ENCODE results near the gene TRIP6. TPM values are rescaled to one million over a fixed set of nuclear protein-coding genes. Genes with fewer than 3 reads are reported as not detected.

TRIP6 gene
- total RNA-seq, 4 donors from 2014 or later, result 64.5 to 122 (median 109) TPM

DNA sequence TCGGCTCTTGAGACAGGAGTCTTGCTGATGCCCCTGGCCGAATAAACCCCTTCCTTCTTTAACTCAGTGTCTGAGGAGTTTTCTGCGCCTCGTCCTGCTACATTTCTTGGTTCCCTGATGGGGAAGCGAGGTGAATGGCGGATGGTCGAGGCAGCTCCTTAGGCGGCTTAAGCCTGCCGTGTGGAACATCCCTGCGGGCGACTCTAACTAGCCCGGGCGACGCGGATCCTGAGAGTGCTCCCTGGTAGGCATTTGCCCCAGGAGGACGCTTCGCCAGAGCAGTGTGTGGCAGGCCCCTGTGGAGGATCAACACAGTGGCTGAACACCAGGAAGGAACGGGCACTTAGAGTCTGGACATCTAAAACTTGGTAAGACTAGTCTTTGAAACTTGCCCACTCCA is 27.8 kb upstream of the TRIP6 start:
- Histone ChIP-seq H3K27ac (no peak overlapping the region), H3K4me3 (replicated peaks in 1 of 3) (no peak overlapping the region), H3K27me3 (no peaks in the 10 kb centered on the region), H3K36me3 (no peaks in the 10 kb centered on the region), H3K9me3 (no peaks in the 10 kb centered on the region), H3K4me1 (peaks cover 7 to 8% of the 10 kb centered on the region in 2 donors)
- intact Hi-C loops (cut with DNase I), result no loop called here
- TF ChIP-seq, protein P1, sequence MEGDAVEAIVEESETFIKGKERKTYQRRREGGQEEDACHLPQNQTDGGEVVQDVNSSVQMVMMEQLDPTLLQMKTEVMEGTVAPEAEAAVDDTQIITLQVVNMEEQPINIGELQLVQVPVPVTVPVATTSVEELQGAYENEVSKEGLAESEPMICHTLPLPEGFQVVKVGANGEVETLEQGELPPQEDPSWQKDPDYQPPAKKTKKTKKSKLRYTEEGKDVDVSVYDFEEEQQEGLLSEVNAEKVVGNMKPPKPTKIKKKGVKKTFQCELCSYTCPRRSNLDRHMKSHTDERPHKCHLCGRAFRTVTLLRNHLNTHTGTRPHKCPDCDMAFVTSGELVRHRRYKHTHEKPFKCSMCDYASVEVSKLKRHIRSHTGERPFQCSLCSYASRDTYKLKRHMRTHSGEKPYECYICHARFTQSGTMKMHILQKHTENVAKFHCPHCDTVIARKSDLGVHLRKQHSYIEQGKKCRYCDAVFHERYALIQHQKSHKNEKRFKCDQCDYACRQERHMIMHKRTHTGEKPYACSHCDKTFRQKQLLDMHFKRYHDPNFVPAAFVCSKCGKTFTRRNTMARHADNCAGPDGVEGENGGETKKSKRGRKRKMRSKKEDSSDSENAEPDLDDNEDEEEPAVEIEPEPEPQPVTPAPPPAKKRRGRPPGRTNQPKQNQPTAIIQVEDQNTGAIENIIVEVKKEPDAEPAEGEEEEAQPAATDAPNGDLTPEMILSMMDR (IDR thresholded peaks at IDR 0.05), result no peak
- no peak for TF ChIP-seq POLR2A (IDR thresholded peaks at IDR 0.05)
- DNase-seq, result no peak
- 91 to 93% methylated on average over 18 of the region's 18 CpGs for WGBS, 2 donors

DNA sequence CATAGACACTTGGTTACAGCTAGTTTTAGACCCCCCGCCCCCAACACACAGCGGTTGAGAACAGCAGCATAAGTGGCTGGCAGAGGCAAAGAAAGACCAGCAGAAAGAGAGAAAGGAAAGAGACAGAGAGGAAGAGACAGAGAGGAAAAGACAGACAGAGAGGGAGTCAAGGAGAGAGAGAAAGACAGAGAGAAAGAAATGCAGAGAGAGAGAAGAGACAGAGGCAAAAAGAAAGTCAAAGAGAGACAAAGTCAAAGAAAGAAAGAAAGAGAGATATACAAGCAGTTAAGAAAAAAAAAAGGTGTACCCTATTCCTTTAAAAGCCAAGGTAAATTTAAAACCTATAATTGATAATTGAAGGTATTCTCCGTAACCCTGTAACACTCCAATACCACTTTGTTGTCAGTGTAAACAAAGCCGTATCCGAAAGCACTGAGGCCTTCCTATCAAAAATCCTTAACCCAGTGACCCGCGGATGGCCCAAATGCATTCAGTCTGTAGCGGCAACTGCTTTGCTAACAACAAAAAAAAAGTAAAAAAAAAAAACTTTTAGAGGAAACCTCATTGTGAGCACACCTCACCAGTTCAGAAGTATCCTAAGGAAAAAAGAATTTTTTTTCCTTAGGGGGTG is 26.6 kb upstream of the TRIP6 start:
- intact Hi-C loops (cut with DNase I), result no loop called here
- TF ChIP-seq POLR2A (IDR thresholded peaks at IDR 0.05), result no peak
- TF ChIP-seq, protein P1 (IDR thresholded peaks at IDR 0.05), result no peak
- no peaks in the 10 kb centered on the region for H3K27me3 ChIP-seq
- H3K27ac ChIP-seq, result no peak overlapping the region
- no peak for DNase-seq
- no peaks in the 10 kb centered on the region for H3K9me3 ChIP-seq
- peaks cover 7 to 8% of the 10 kb centered on the region in 2 donors for H3K4me1 ChIP-seq
- WGBS, 2 donors, result 56 to 57% methylated on average over 8 of the region's 8 CpGs
- H3K36me3 ChIP-seq, result no peaks in the 10 kb centered on the region
- H3K4me3 ChIP-seq (replicated peaks in 1 of 3), result no peak overlapping the region

DNA sequence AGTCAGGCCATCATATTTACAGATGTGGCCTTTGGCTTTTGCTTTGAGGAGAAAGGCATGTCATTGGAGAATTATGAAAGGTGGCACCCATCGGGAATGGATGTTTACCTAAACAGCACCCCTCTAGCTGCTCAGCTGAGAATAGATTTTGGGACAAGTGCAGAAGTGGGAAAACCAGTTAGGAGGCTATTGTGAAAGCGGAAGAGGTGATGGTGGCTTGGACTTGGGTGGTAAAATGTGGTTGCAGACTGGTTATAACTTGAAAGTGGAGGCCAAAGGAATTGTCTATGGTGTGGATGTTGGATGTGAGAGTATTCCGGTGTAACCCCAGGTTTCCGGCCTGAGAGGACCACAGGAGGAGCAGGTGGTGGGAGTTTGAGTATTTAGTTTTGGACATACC is 19.8 kb upstream of the TRIP6 start:
- H3K9me3 ChIP-seq, result no peaks in the 10 kb centered on the region
- DNase-seq, result no peak
- no peaks in the 10 kb centered on the region for H3K36me3 ChIP-seq
- H3K27me3 ChIP-seq, result no peaks in the 10 kb centered on the region
- intact Hi-C loops (cut with DNase I), result no loop called here
- TF ChIP-seq, protein P1 (IDR thresholded peaks at IDR 0.05), result no peak
- no peak overlapping the region for H3K27ac ChIP-seq
- H3K4me3 ChIP-seq (replicated peaks in 1 of 3), result no peak overlapping the region
- H3K4me1 ChIP-seq, result peaks cover 7% of the 10 kb centered on the region in 2 donors
- WGBS, 2 donors, result 93 to 94% methylated on average over 4 of the region's 4 CpGs

DNA sequence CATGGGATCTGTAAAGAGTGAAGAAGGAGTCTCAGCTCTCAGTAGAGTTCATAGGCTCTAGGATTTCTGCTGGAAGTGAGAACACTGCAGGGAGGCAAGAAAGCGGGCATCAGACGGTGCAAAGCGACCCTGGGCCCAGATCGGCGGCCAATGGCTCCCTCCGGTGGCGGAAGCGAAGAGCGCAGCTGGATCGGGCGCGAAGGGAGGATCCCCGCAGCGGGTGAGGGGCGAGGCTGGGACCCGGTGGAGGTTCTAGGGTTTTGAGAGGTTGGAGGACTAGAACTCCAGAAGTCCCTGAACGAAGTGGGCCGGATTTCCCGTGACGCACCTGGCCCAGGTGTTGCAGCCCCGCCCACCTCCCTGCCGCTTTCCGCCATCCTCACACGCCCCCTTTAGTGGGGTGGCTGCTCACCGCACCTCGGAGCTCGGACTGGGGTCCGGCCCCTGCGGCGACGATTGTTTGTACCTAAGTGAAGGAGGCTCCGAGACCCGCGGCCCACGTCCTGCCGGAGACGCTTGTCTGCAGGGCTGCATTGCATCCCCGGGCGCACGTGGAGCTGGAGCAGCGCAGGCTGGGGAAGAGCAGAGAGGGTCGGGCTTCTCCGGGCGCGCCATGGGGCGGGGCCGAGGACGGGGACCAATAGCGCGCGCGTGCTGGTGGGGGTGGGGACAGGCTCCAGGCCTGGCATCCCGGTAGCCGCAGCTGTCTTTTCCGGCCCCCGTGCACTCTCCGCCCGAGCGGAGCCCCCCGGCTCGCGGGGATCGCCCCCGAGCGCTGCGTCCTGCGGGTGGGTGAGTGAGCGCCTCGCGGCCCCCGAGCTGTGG is 14.9 kb upstream of the TRIP6 start, which contains the start of gene SLC12A9:
Gene SLC12A9 (plus strand): TSS at position 666 of the 825 bp plus-strand sequence. CDS start 1,485 bp downstream, outside the sequence.
- WGBS, 2 donors, result 0 to 2% methylated on average over 7 to 22 of the region's 71 CpGs
- no peaks in the 10 kb centered on the region for H3K9me3 ChIP-seq
- no peaks in the 10 kb centered on the region for H3K36me3 ChIP-seq
- peak in 1 of 2 donors; percentile 62 for TF ChIP-seq POLR2A (IDR thresholded peaks at IDR 0.05)
- TF ChIP-seq, protein P1 (IDR thresholded peaks at IDR 0.05), result peak; percentile 81 to 94 (median 90)
- H3K27me3 ChIP-seq, result no peaks in the 10 kb centered on the region
- intact Hi-C loops (cut with DNase I), result loop anchor here (2.0 to 10.0 kb wide), 2 partner anchors 53 to 147 kb away; partner anchors contain the start of gene POP7
- H3K4me1 ChIP-seq, result peaks cover 7 to 16% of the 10 kb centered on the region in 2 donors
- H3K27ac ChIP-seq, result peak within 1 kb of the TSS in 1 of 3 donors; percentile 50
- DNase-seq, result peak; percentile 90 to 92
- peak within 1 kb of the TSS; percentile 47 to 94 (median 71) for H3K4me3 ChIP-seq (replicated peaks in 1 of 3)
